MM.1S (cell line): Measurements from ENCODE around the gene NFYC.

Source experiments
- DNase-seq: peaks from one replicate; pipeline ENCODE4 v3.0.0-alpha.2; 2015
- H2AFZ ChIP-seq: fragments of 300-600 bp; sonication (generic); 2 replicates; pipeline ENCODE4 v1.6.0; 2016; ENCODE audit warnings: antibody characterized with exemption, low read length
- H3F3A ChIP-seq: fragments of 300-600 bp; sonication (generic); 2 replicates; pipeline ENCODE4 v1.6.1; 2016; ENCODE audit warnings: mild to moderate bottlenecking, antibody characterized with exemption, low read length, moderate library complexity, mixed read lengths; ENCODE audit not compliant: insufficient read depth
- H3K27ac ChIP-seq: fragments of 300-600 bp; sonication (generic); 2 replicates; pipeline ENCODE4 v1.5.1; 2016; ENCODE audit warnings: mild to moderate bottlenecking, low read length
- H3K27me3 ChIP-seq: fragments of 300-600 bp; sonication (generic); replicated peaks from 2 replicates; pipeline ENCODE4 v1.6.0; 2016; ENCODE audit warnings: low read length; ENCODE audit not compliant: insufficient read depth
- H3K36me3 ChIP-seq: fragments of 300-600 bp; sonication (generic); replicated peaks from 2 replicates; pipeline ENCODE4 v1.6.1; 2016; ENCODE audit warnings: mild to moderate bottlenecking, low read length, mixed read lengths; ENCODE audit not compliant: insufficient read depth
- H3K4me1 ChIP-seq: fragments of 300-600 bp; sonication (generic); 2 replicates; pipeline ENCODE4 v1.6.1; 2016; ENCODE audit warnings: low read length, mixed read lengths
- H3K4me2 ChIP-seq: fragments of 300-600 bp; sonication (generic); 2 replicates; pipeline ENCODE4 v1.6.0; 2016; ENCODE audit warnings: low read depth, low read length
- H3K4me3 ChIP-seq: fragments of 300-600 bp; sonication (generic); 2 replicates; pipeline ENCODE4 v1.5.1; 2016; ENCODE audit warnings: low read length, mixed read lengths
- H3K79me2 ChIP-seq: fragments of 300-600 bp; sonication (generic); 2 replicates; pipeline ENCODE4 v1.6.1; 2016; ENCODE audit warnings: mixed run types, low read length, mixed read lengths
- H3K9ac ChIP-seq: fragments of 300-600 bp; sonication (generic); 2 replicates; pipeline ENCODE4 v1.6.1; 2016; ENCODE audit warnings: low read length, mixed read lengths
- H3K9me2 ChIP-seq: fragments of 300-600 bp; sonication (generic); replicated peaks from 2 replicates; pipeline ENCODE4 v1.6.1; 2016; ENCODE audit warnings: mild to moderate bottlenecking, low read length, mixed read lengths; ENCODE audit not compliant: insufficient read depth
- H3K9me3 ChIP-seq: fragments of 300-600 bp; sonication (generic); replicated peaks from 2 replicates; pipeline ENCODE4 v1.6.1; 2016; ENCODE audit warnings: mild to moderate bottlenecking, low read length, mixed read lengths; ENCODE audit not compliant: insufficient read depth
- H4K20me1 ChIP-seq: fragments of 300-600 bp; sonication (generic); 2 replicates; pipeline ENCODE4 v1.6.1; 2016; ENCODE audit warnings: mild to moderate bottlenecking, low read length, moderate library complexity, mixed read lengths; ENCODE audit not compliant: insufficient read depth
- CTCF ChIP-seq: fragments of 300-600 bp; sonication (generic); IDR thresholded peaks from 2 replicates; pipeline ENCODE4 v1.5.1; 2016; ENCODE audit warnings: antibody characterized with exemption, low read length, mixed read lengths
- EZH2 ChIP-seq: fragments of 300-600 bp; sonication (generic); optimal IDR thresholded peaks from 2 replicates; pipeline ENCODE3; 2017; ENCODE audit warnings: low read depth, mild to moderate bottlenecking, antibody characterized with exemption, low read length, mixed read lengths
- EZH2phosphoT487 ChIP-seq: fragments of 300-600 bp; sonication (generic); IDR thresholded peaks from 2 replicates; pipeline ENCODE4 v1.6.1; 2018; ENCODE audit warnings: antibody characterized with exemption, low read length

The NFYC gene

GRCh38 chr1:40734882-40735628 lies 43.6 kb downstream of the NFYC start:
- Histone ChIP-seq H3K9ac (no peak overlapping the region), H3K9me2 (no peaks in the 10 kb centered on the region), H3F3A (no peaks in the 10 kb centered on the region), H2AFZ (no peak overlapping the region), H3K79me2 (peaks cover 55% of the 10 kb centered on the region), H4K20me1 (0 out of 2 replicates have a peak, but pooled peaks cover 8% of the 10 kb centered on the region), H3K27me3 (no peaks in the 10 kb centered on the region), H3K4me1 (no peaks in the 10 kb centered on the region), H3K4me3 (no peak overlapping the region), H3K9me3 (no peaks in the 10 kb centered on the region), H3K27ac (no peak overlapping the region), H3K36me3 (no peaks in the 10 kb centered on the region), H3K4me2 (no peak overlapping the region)
- no peak for DNase-seq
- no peak for TF ChIP-seq EZH2phosphoT487
- no peak for TF ChIP-seq CTCF
- no peak for TF ChIP-seq EZH2

- H3K27me3 ChIP-seq = no peaks in the 10 kb centered on the region
- peaks cover 47% of the 10 kb centered on the region for H3K79me2 ChIP-seq
- H3K9me3 ChIP-seq = no peaks in the 10 kb centered on the region
- no peak overlapping the region for H3K4me3 ChIP-seq
- no peak overlapping the region for H2AFZ ChIP-seq
- no peak overlapping the region for H3K4me2 ChIP-seq
- TF ChIP-seq EZH2phosphoT487 = no peak
- no peak for TF ChIP-seq EZH2
- TF ChIP-seq CTCF = no peak
- no peaks in the 10 kb centered on the region for H3F3A ChIP-seq
- no peaks in the 10 kb centered on the region for H3K36me3 ChIP-seq
- no peak overlapping the region for H3K9ac ChIP-seq
- no peak overlapping the region for H3K27ac ChIP-seq
- DNase-seq = no peak
- 0 out of 2 replicates have a peak, but pooled peaks cover 8% of the 10 kb centered on the region for H4K20me1 ChIP-seq
- no peaks in the 10 kb centered on the region for H3K4me1 ChIP-seq
- H3K9me2 ChIP-seq = no peaks in the 10 kb centered on the region
Observed at GRCh38 chr1:40736085-40736531, 44.6 kb downstream of the NFYC start.

GRCh38 chr1:40738831-40739230 lies 47.3 kb downstream of the NFYC start:
- H3F3A ChIP-seq = no peaks in the 10 kb centered on the region

More at GRCh38 chr1:40738831-40739230, 47.3 kb downstream of the NFYC start:
- no peaks in the 10 kb centered on the region for H3K9me2 ChIP-seq
- H4K20me1 ChIP-seq = no peaks in the 10 kb centered on the region
- 0 out of 2 replicates have a peak, but pooled peaks cover 4% of the 10 kb centered on the region for H3K36me3 ChIP-seq
- H2AFZ ChIP-seq = no peak overlapping the region
- H3K4me3 ChIP-seq = no peak overlapping the region
- no peaks in the 10 kb centered on the region for H3K4me1 ChIP-seq
- peaks cover 47% of the 10 kb centered on the region for H3K79me2 ChIP-seq
- H3K4me2 ChIP-seq = no peak overlapping the region
- no peak for DNase-seq
- H3K9ac ChIP-seq = no peak overlapping the region
- no peaks in the 10 kb centered on the region for H3K27me3 ChIP-seq
- no peak for TF ChIP-seq CTCF
- TF ChIP-seq EZH2 = no peak
- no peak for TF ChIP-seq EZH2phosphoT487
- no peaks in the 10 kb centered on the region for H3K9me3 ChIP-seq
- H3K27ac ChIP-seq = no peak overlapping the region
